Colonic mucosa (tissue), 4 donors: ENCODE data around the gene UCHL1. TPM values are rescaled to one million over a fixed set of nuclear protein-coding genes. Genes with fewer than 3 reads are reported as not detected.
"Not testable (repeated sequence)": the region's sequence is repeated elsewhere in the genome, so short reads cannot be mapped to it uniquely, and the experiment has no call there.

Source experiments
- DNase-seq: peaks from one replicate; pipeline ENCODE4 v3.0.0-alpha.2; 2020
- H3K27ac ChIP-seq: fragments of 200-600 bp; one replicate; pipeline ENCODE4 v1.8.0; 2021
- H3K27me3 ChIP-seq: fragments of 200-600 bp; one replicate; pipeline ENCODE4 v1.8.0; 2021
- H3K36me3 ChIP-seq: fragments of 200-600 bp; one replicate; pipeline ENCODE4 v1.8.0; 2021
- H3K4me1 ChIP-seq: fragments of 200-600 bp; one replicate; pipeline ENCODE4 v1.8.0; 2021; ENCODE audit warnings: mild to moderate bottlenecking
- H3K4me3 ChIP-seq: fragments of 200-600 bp; one replicate; pipeline ENCODE4 v1.8.0; 2021
- H3K9ac ChIP-seq, 2 donors: one replicate each; pipeline ENCODE4 v1.7.0; 2013; ENCODE audit warnings: control low read depth in 2 of 2, low read depth in 2 of 2, low read length in 2 of 2
- H3K9me3 ChIP-seq: fragments of 200-600 bp; one replicate; pipeline ENCODE4 v1.8.0; 2021
- CTCF ChIP-seq: fragments of 200-600 bp; IDR thresholded peaks from one replicate; pipeline ENCODE4 v1.8.0; 2022; ENCODE audit warnings: antibody characterized with exemption, mild to moderate bottlenecking
- intact Hi-C: fragments of 100-400 bp; cut with DNase I; formaldehyde crosslinking; loops from one replicate; pipeline ENCODE4 v1.14.1; 2022
- total RNA-seq, 2 donors: library from RNA; stranded (reverse); fragmentation: NEBNext Ultra II Directional in 1 of 2; extraction: Animal tissue kit (Norgen Biotek cat#: 25700) in 1 of 2; gene quantifications; one replicate each; pipeline ENCODE4 v1.2.1, GENCODE V29; 2021
- donor health status: healthy.
- donor health status: DM: no; HTN: no; CAD: no.
- donor health status: DM: no; HTN: no; CAD: no.

The UCHL1 gene
- total RNA-seq, 2 donors from 2014 or later = 3.4 to 13.2 TPM

DNA sequence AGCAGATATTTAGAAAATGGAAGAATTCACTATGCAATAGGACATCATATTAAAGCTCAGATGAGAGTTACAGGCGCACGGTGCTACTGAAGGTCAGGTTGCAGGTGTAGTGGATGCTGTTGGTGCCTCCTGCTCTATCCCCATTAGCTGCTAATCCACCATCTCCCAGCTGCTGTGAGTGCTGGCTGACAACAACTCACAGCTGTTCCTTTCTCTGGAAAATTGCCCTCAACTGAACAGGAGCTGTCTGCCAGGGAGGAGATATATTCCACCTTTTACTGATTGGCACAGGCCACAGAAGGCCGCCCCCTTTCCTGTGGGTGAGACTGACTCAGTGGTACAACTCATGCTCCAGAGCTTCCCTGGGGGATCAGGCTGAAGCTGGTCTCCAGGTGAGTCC lies 48.7 kb downstream of the UCHL1 start:
- Histone ChIP-seq H3K9me3 (no peaks in the 10 kb centered on the region), H3K27me3 (no peaks in the 10 kb centered on the region), H3K4me1 (no peaks in the 10 kb centered on the region), H3K9ac (no peak overlapping the region), H3K4me3 (no peak overlapping the region), H3K36me3 (no peaks in the 10 kb centered on the region), H3K27ac (no peak overlapping the region)
- intact Hi-C loops = no loop called here
- no peak for TF ChIP-seq CTCF
- no peak for DNase-seq

DNA sequence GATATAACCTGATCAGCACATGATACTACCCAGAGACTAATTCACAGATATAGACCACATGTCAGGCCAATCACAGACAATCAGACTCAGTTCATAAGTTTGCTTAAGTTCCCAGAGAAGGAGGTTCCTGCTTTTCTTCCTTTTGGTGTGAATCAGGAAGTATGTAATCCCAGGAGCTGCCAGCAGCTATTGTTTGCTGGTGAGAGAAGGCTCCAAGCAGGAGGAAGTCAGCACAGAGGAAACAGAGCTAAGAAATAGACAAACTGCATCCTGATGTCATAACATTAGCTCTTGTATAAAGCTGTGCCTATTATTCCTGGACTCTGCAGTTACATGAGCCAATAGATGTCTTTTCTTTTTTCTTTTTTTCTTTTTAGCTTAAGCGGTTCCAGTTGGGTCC lies 50.9 kb downstream of the UCHL1 start:
- DNase-seq = no peak
- Histone ChIP-seq H3K4me3 (no peak overlapping the region), H3K9me3 (no peaks in the 10 kb centered on the region), H3K36me3 (no peaks in the 10 kb centered on the region), H3K9ac (no peak overlapping the region), H3K4me1 (no peaks in the 10 kb centered on the region), H3K27ac (no peak overlapping the region), H3K27me3 (no peaks in the 10 kb centered on the region)
- no peak for TF ChIP-seq CTCF
- intact Hi-C loops = no loop called here

- no peaks in the 10 kb centered on the region for H3K9me3 ChIP-seq
- H3K4me1 ChIP-seq = no peaks in the 10 kb centered on the region
- H3K27ac ChIP-seq = no peak overlapping the region
- no peaks in the 10 kb centered on the region for H3K27me3 ChIP-seq
- DNase-seq = no peak
- no peak overlapping the region for H3K9ac ChIP-seq
- no peak for TF ChIP-seq CTCF
- H3K4me3 ChIP-seq = no peak overlapping the region
- intact Hi-C loops = no loop called here
- H3K36me3 ChIP-seq = no peaks in the 10 kb centered on the region
These were observed 51.7 kb downstream of the UCHL1 start for GRCh38 chr4:41308398-41308797.

DNA sequence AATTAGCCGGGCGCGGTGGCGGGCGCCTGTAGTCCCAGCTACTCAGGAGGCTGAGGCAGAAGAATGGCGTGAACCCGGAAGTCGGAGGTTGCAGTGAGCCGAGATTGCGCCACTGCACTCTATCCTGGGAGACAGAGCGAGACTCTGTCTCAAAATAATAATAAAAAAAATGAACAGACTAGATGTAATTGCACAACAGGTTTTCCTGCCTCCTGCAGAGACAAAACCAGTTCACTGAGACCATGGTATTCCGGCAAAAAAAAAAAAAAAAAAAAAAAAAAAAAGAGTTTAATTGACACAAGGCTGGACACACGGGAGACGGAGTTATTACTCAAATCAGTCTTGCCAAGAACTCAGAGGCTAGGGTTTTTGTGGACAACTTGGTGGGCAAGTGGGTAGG lies 58.7 kb downstream of the UCHL1 start:
- H3K9me3 ChIP-seq, H3K4me1 ChIP-seq, intact Hi-C loops, H3K9ac ChIP-seq, H3K4me3 ChIP-seq, H3K27ac ChIP-seq, H3K36me3 ChIP-seq, H3K27me3 ChIP-seq, DNase-seq: not testable (repeated sequence)

GRCh38 chr4:41315862-41316261 lies 59.1 kb downstream of the UCHL1 start:
- H3K9ac ChIP-seq = no peak overlapping the region
- H3K36me3 ChIP-seq = no peaks in the 10 kb centered on the region
- no peak for TF ChIP-seq CTCF
- intact Hi-C loops = no loop called here
- no peaks in the 10 kb centered on the region for H3K4me1 ChIP-seq
- no peaks in the 10 kb centered on the region for H3K27me3 ChIP-seq
- no peak overlapping the region for H3K4me3 ChIP-seq
- no peak overlapping the region for H3K27ac ChIP-seq
- no peak for DNase-seq
- no peaks in the 10 kb centered on the region for H3K9me3 ChIP-seq

Other genes starting within 250 kb of the UCHL1 start
- gene APBB2, start 42.4 kb upstream of the UCHL1 start, total RNA-seq = 10 to 100 TPM; 22.8 to 27.5 TPM